H1 (cell line): ENCODE data around the gene TGFB1I1. TPM values are rescaled to one million over a fixed set of nuclear protein-coding genes. Genes with fewer than 3 reads are reported as not detected.

Experiments used
- GABPA ChIP-seq: IDR thresholded peaks from 2 replicates; pipeline ENCODE4 v1.6.1; 2011; ENCODE audit warnings: mild to moderate bottlenecking, low read length, moderate library complexity, borderline replicate concordance; ENCODE audit not compliant: insufficient read depth
- GTF2F1 ChIP-seq: IDR thresholded peaks from 2 replicates; pipeline ENCODE4 v1.6.1; 2012; ENCODE audit warnings: low read depth, low read length, improper control_type of control experiment, borderline replicate concordance
- NANOG ChIP-seq: IDR thresholded peaks from 2 replicates; pipeline ENCODE4 v1.6.1; 2011; ENCODE audit warnings: low read length, low read depth, mild to moderate bottlenecking, inconsistent platforms; ENCODE audit not compliant: insufficient read depth, poor library complexity, severe bottlenecking
- NRF1 ChIP-seq: IDR thresholded peaks from 2 replicates; pipeline ENCODE4 v1.6.1; 2011; ENCODE audit warnings: mild to moderate bottlenecking, low read depth, low read length, improper control_type of control experiment
- RAD21 ChIP-seq, 2 experiments: IDR thresholded peaks in 1 of 2; conservative IDR thresholded peaks in 1 of 2; 2 replicates each; pipeline ENCODE4 v1.6.1; 2011; ENCODE audit warnings: low read depth in 2 of 2, low read length in 2 of 2, improper control_type of control experiment in 1 of 2, inconsistent platforms in 1 of 2, mild to moderate bottlenecking in 1 of 2, moderate library complexity in 1 of 2
- SRF ChIP-seq: IDR thresholded peaks from 2 replicates; pipeline ENCODE4 v1.6.1; 2011; ENCODE audit warnings: mild to moderate bottlenecking, low read depth, low read length, moderate library complexity
- polyA plus RNA-seq, 7 experiments: library from polyadenylated mRNA; depleted of rRNA in 3 of 7; stranded (reverse) in 5 of 7; unstranded in 2 of 7; fragments of >200 nt in 5 of 7; fragments of 200-250 nt in 2 of 7; gene quantifications; 1 replicate in 5 of 7; 2 replicates in 1 of 7; 4 replicates in 1 of 7; pipeline versions ENCODE4 v1.2.1 to v1.2.3, GENCODE V29; 2011 to 2013; ENCODE audit warnings: missing spikeins in 2 of 7, mixed read lengths in 2 of 7
- total RNA-seq: library from RNA; stranded (reverse); fragmentation: NEBNext Ultra II Directional; extraction: Animal tissue kit (Norgen Biotek cat#: 25700); gene quantifications from 2 replicates; pipeline ENCODE4 v1.2.1, GENCODE V29; 2021

Gene TGFB1I1
- total and polyA plus RNA-seq, 2 of the 8 experiments (the other 6 are each of a cell fraction or from before 2014, with no cell fraction given), result 5.6 to 5.8 TPM

DNA sequence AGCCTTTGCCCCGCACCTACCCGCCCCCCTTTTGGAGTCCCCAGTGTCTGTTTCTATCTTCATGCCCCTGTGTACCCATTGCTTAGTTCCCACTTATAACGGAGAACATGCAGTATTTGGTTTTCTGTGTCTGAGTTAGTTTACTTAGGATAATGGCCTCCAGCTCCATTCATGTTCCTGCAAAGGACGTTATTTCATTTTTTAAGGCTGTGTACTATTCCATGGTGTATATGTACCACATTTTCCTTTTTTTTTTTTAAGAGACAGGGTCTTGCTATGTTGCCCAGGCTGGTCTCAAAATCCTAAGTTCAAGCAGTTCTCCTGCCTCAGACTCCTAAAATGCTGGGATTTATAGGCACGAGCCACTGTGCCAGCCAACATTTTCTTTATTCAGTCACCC lies 4.1 kb upstream of the TGFB1I1 start (continued):
- TF ChIP-seq RAD21 (IDR thresholded peaks at IDR 0.05 in 1 of 2, conservative IDR thresholded peaks at IDR 0.05 in 1 of 2; ENCODE audit: low read depth in 2 of 2, low read length in 2 of 2), result no peak
- TF ChIP-seq NRF1, result no peak
- TF ChIP-seq NANOG, result no peak
- TF ChIP-seq GABPA, result no peak
- no peak for TF ChIP-seq SRF
- TF ChIP-seq GTF2F1, result no peak
- TF ChIP-seq, all 59 proteins: peak for 0
